T-cell (primary cell): Measurements from ENCODE around the gene RPL10L. TPM values are rescaled to one million over a fixed set of nuclear protein-coding genes. Genes with fewer than 3 reads are reported as not detected.

Experiments used
- ATAC-seq, 4 experiments: fragments of 200-7000 bp in 3 of 4; fragments of 150-1000 bp in 1 of 4; cut with Tn5 transposase; replicated peaks in 1 of 4; 1 replicate in 3 of 4; 2 replicates in 1 of 4; pipeline ENCODE4 v1.10.0; 2021; ENCODE audit warnings: moderate library complexity in 3 of 4, mild to moderate bottlenecking in 2 of 4, moderate number of reproducible peaks in 1 of 4
- CTCF ChIA-PET, 2 donors: fragments of 300-600 bp; sonication (Branson Sonifier 250); formaldehyde crosslinking; loops; one replicate each; lab custom pipeline; 2022; ENCODE audit warnings: antibody characterized with exemption in 2 of 2; lab: Charles Lee
- POLR2A ChIA-PET, 2 donors: fragments of 300-600 bp; sonication (Branson Sonifier 250); formaldehyde crosslinking; loops; one replicate each; lab custom pipeline; 2022; ENCODE audit warnings: antibody characterized with exemption in 2 of 2; lab: Charles Lee
- DNase-seq, 35 experiments: peaks; one replicate each; pipeline versions ENCODE4 v3.0.0 to v3.0.0-alpha.2; 2013 to 2023
- H3K27ac ChIP-seq: one replicate; pipeline ENCODE4 v1.5.1; 2013; ENCODE audit warnings: low read length
- H3K27me3 ChIP-seq, 2 experiments: replicated peaks in 1 of 2; 1 replicate in 1 of 2; 2 replicates in 1 of 2; pipeline versions ENCODE4 v1.6.1 to v1.7.0; 2013; ENCODE audit warnings: low read length in 1 of 2, mixed read lengths in 1 of 2; ENCODE audit not compliant: control insufficient read depth in 2 of 2, insufficient read depth in 2 of 2; ENCODE audit errors: extremely low read depth in 1 of 2
- H3K36me3 ChIP-seq, 2 donors: 1 replicate in 1 of 2; 2 replicates in 1 of 2; pipeline versions ENCODE4 v1.6.1 to v1.7.0; 2013; ENCODE audit warnings: low read length in 1 of 2; ENCODE audit not compliant: control insufficient read depth in 2 of 2, insufficient read depth in 1 of 2; ENCODE audit errors: extremely low read depth in 1 of 2
- H3K4me1 ChIP-seq, 2 experiments: 1 replicate in 1 of 2; 2 replicates in 1 of 2; pipeline versions ENCODE4 v1.6.1 to v1.7.0; 2013; ENCODE audit warnings: low read length in 2 of 2, mixed read lengths in 1 of 2; ENCODE audit not compliant: insufficient read depth in 2 of 2, control insufficient read depth in 1 of 2; ENCODE audit errors: extremely low read depth in 1 of 2
- H3K4me3 ChIP-seq, 2 donors: 1 replicate in 1 of 2; 2 replicates in 1 of 2; pipeline versions ENCODE4 v1.5.1 to v1.7.0; 2013; ENCODE audit warnings: mild to moderate bottlenecking in 2 of 2, low read length in 1 of 2, moderate library complexity in 1 of 2; ENCODE audit not compliant: control insufficient read depth in 1 of 2; ENCODE audit errors: extremely low read depth in 1 of 2
- H3K9me3 ChIP-seq: 2 replicates; pipeline ENCODE4 v1.7.0; 2013
- H3K27ac Mint-ChIP-seq, 2 donors: one replicate each; pipeline ENCODE4 v1.8.0; 2020 to 2021; ENCODE audit warnings: mild to moderate bottlenecking in 2 of 2, mixed read lengths in 2 of 2
- H3K27me3 Mint-ChIP-seq, 2 donors: one replicate each; pipeline ENCODE4 v1.8.0; 2021 to 2022; ENCODE audit warnings: mixed read lengths in 2 of 2
- H3K36me3 Mint-ChIP-seq: one replicate; pipeline ENCODE4 v1.8.0; 2021; ENCODE audit warnings: mixed read lengths
- H3K4me1 Mint-ChIP-seq, 3 donors: one replicate each; pipeline ENCODE4 v1.8.0; 2020 to 2022; ENCODE audit warnings: mixed read lengths in 3 of 3, mild to moderate bottlenecking in 1 of 3
- H3K4me3 Mint-ChIP-seq, 3 donors: one replicate each; pipeline ENCODE4 v1.8.0; 2020 to 2022; ENCODE audit warnings: mild to moderate bottlenecking in 3 of 3, mixed read lengths in 3 of 3, moderate library complexity in 3 of 3
- H3K9me3 Mint-ChIP-seq, 3 donors: one replicate each; pipeline ENCODE4 v1.8.0; 2020 to 2022; ENCODE audit warnings: mixed read lengths in 3 of 3
- WGBS: methylation state at CpG from one replicate; pipeline ENCODE4 v1.1.5; 2013; ENCODE audit warnings: missing lambda C conversion rate; ENCODE audit not compliant: insufficient coverage; 5-methylcytosine and 5-hydroxymethylcytosine counted together
- total RNA-seq, 35 experiments: library from RNA in 6 of 35; stranded (reverse) in 6 of 35; fragments of 120-200 nt in 1 of 35; gene quantifications; one replicate each; pipeline versions ENCODE4 v1.2.1 to v1.2.4 and lab custom pipeline; 2013 to 2026

Gene RPL10L
- total RNA-seq (not detected), total RNA-seq (lab: John Stamatoyannopoulos, UW) (0 to 0.11 (median 0) reads per million in 29 experiments)
- total RNA-seq (2013), result not detected

DNA sequence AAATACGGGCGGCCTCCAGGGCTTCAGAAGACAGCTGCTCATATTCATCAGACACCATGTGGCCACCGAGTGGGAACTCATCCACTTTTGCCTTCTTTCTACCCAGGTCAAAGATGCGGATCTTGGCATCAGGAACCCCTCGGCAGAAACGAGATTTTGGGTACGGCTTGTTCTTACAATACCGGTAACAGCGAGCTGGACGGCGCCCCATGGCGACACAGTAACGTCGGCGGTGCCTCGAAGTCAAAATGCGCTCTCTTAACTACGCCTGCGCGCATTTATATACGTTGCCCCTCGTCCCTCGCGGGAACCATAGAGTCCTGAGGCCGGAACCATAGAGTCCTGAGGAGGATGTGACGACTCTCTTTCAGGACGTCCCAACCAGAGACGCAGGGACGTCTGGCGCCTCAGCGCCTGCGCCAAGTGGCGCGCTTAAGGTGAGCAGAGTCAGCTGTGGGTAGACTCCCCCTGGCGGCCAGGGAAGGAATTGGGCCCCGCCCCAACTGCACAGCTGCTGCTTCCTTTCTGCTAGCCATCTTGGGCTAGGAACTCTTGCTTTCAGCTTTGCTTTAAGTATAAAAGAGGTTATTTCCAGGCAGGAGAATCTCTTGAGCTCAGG is at the start of gene RPL10L:
Gene RPL10L, minus strand, starts transcription at position 256 of the 619 bp plus-strand sequence. Its CDS starts 45 bp downstream, at position 211.
- H3K27me3 Mint-ChIP-seq, result no peaks in the 10 kb centered on the region
- no peaks in the 10 kb centered on the region for H3K9me3 ChIP-seq
- CTCF ChIA-PET, result no interaction called here
- POLR2A ChIA-PET, result interaction anchor here in 1 of 2 donors (0.6 kb wide), 1 partner anchor 19 kb away, joined by 3 read pairs; no protein-coding TSS in a partner anchor
- H3K9me3 Mint-ChIP-seq, result peaks cover 4 to 11% (median 7%) of the 10 kb centered on the region in 3 donors
- H3K36me3 Mint-ChIP-seq, result no peaks in the 10 kb centered on the region
- H3K4me1 Mint-ChIP-seq, result no peaks in the 10 kb centered on the region
- no peak within 1 kb of the TSS for H3K27ac Mint-ChIP-seq
- DNase-seq (no peak), ATAC-seq (no peak)
- H3K4me3 ChIP-seq, result no peak within 1 kb of the TSS
- no peak within 1 kb of the TSS for H3K27ac ChIP-seq
- H3K36me3 ChIP-seq, result no peaks in the 10 kb centered on the region
- no peaks in the 10 kb centered on the region for H3K27me3 ChIP-seq
- H3K4me1 ChIP-seq, result no peaks in the 10 kb centered on the region
- WGBS, result 94% methylated on average over 36 of the region's 36 CpGs
- H3K4me3 Mint-ChIP-seq, result no peak within 1 kb of the TSS

DNA sequence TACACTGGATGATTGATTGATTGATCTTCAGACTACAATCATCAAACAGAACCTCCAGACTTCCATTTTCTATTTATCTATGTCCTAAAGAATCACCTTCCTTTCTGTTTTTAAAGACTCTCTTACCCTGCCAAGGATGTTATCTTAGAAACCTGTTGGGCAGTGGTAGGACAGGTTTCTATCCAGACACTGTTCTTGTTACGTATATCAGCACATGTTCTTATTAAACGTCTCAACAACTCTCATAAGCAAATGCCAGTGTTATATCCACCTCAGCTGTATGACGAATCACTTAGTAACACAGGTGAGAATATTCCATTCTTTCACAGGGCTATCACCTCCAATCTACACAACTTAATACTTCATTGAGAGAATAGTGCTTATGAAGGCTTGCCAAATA is 40.2 kb upstream of the RPL10L start:
- Mint-ChIP-seq H3K27ac (no peak overlapping the region), H3K36me3 (no peaks in the 10 kb centered on the region), H3K27me3 (no peaks in the 10 kb centered on the region), H3K4me1 (no peaks in the 10 kb centered on the region), H3K9me3 (peaks cover 5 to 28% (median 26%) of the 10 kb centered on the region in 3 donors), H3K4me3 (no peak overlapping the region)
- Histone ChIP-seq H3K27ac (no peak overlapping the region), H3K4me1 (no peaks in the 10 kb centered on the region), H3K4me3 (no peak overlapping the region), H3K36me3 (no peaks in the 10 kb centered on the region), H3K9me3 (no peaks in the 10 kb centered on the region), H3K27me3 (no peaks in the 10 kb centered on the region)
- WGBS, result no CpG with 5 or more reads among the region's 3 CpGs
- DNase-seq (no peak), ATAC-seq (no peak)
- ChIA-PET CTCF (no interaction called here), POLR2A (no interaction called here)

DNA sequence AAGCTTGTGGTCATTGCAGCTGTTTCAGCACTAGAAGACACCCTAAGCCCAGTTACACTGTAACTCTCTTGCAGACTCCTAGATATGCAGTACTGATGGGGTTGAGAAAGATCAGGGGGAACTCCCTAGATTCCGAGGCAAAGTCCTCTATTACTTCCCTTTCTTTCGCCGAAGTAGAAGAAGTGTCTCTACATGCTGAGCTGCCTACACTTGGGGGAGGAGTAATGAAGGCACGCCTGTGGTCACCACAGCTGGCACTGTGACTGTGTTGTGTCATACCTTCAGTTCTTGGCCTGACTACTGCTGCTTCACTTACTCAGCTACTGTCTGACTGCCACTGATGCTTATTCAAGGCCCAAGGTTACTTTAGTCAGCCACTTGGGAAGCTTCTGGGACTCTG is 35.1 kb upstream of the RPL10L start:
- Histone ChIP-seq H3K27me3 (no peaks in the 10 kb centered on the region), H3K36me3 (no peaks in the 10 kb centered on the region), H3K9me3 (no peaks in the 10 kb centered on the region), H3K4me3 (no peak overlapping the region), H3K27ac (no peak overlapping the region), H3K4me1 (no peaks in the 10 kb centered on the region)
- no peak overlapping the region for H3K4me3 Mint-ChIP-seq
- H3K9me3 Mint-ChIP-seq, result peaks cover 15 to 41% (median 24%) of the 10 kb centered on the region in 3 donors
- H3K27me3 Mint-ChIP-seq, result no peaks in the 10 kb centered on the region
- WGBS, result 73% methylated on average over 2 of the region's 4 CpGs
- H3K36me3 Mint-ChIP-seq, result no peaks in the 10 kb centered on the region
- ChIA-PET CTCF (no interaction called here), POLR2A (no interaction called here)
- no peak for DNase-seq
- H3K27ac Mint-ChIP-seq, result no peak overlapping the region
- H3K4me1 Mint-ChIP-seq, result no peaks in the 10 kb centered on the region
- no peak for ATAC-seq

DNA sequence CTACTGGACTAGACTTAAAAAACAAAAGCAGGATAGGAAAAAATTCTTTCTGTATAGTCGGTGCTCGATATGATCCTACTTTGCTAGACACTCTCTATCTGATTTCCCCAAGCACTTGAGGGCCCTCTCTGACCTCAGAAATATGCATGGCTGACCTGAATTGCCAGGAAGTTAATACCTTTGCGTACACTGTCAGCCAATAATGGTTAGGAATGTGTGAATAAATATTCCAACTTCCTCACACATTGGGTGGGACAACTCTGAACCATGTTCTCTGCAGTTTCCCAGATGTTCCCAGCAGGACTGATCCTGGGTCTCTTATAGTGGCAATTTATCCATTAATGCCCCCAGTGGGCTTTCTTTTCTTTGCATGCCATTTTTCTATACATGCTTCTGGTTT is 20.5 kb upstream of the RPL10L start:
- Mint-ChIP-seq H3K36me3 (no peaks in the 10 kb centered on the region), H3K9me3 (peaks cover 11 to 17% (median 17%) of the 10 kb centered on the region in 3 donors), H3K27me3 (no peaks in the 10 kb centered on the region), H3K27ac (no peak overlapping the region), H3K4me1 (no peaks in the 10 kb centered on the region), H3K4me3 (no peak overlapping the region)
- WGBS, result no CpG with 5 or more reads among the region's 3 CpGs
- no peak overlapping the region for H3K27ac ChIP-seq
- ATAC-seq (no peak), DNase-seq (no peak)
- no peaks in the 10 kb centered on the region for H3K9me3 ChIP-seq
- CTCF ChIA-PET, result no interaction called here
- H3K4me3 ChIP-seq, result no peak overlapping the region
- H3K36me3 ChIP-seq, result no peaks in the 10 kb centered on the region
- POLR2A ChIA-PET, result no interaction called here
- H3K4me1 ChIP-seq, result no peaks in the 10 kb centered on the region
- H3K27me3 ChIP-seq, result no peaks in the 10 kb centered on the region

DNA sequence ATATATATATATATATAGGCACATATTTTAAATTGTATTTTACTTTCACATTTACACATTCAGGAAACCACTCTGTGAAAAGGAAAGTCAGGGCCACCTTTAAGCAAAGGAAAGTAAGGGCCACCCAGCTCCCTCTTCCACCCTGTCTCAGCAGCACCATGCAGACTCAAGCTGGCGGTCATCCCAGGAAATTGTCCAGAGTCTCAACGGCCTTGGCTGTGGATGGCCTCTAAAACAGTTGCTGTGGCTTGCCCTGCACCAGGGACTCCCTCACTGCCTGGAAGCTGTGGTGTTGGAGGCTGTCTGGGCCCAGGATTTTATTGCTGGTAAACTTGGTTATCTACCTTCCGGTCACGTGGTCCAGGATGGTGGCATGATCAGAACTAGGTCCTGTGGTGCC is 11.8 kb upstream of the RPL10L start:
- WGBS, result 41% methylated on average over 2 of the region's 4 CpGs
- Histone ChIP-seq H3K4me1 (no peaks in the 10 kb centered on the region), H3K9me3 (no peaks in the 10 kb centered on the region), H3K4me3 (no peak overlapping the region), H3K27me3 (no peaks in the 10 kb centered on the region), H3K36me3 (no peaks in the 10 kb centered on the region), H3K27ac (no peak overlapping the region)
- Mint-ChIP-seq H3K4me1 (no peaks in the 10 kb centered on the region), H3K27me3 (no peaks in the 10 kb centered on the region), H3K9me3 (peaks cover 0 to 26% (median 18%) of the 10 kb centered on the region in 3 donors), H3K36me3 (no peaks in the 10 kb centered on the region), H3K27ac (no peak overlapping the region), H3K4me3 (no peak overlapping the region)
- no peak for ATAC-seq
- CTCF ChIA-PET, result no interaction called here
- DNase-seq, result no peak
- POLR2A ChIA-PET, result no interaction called here

DNA sequence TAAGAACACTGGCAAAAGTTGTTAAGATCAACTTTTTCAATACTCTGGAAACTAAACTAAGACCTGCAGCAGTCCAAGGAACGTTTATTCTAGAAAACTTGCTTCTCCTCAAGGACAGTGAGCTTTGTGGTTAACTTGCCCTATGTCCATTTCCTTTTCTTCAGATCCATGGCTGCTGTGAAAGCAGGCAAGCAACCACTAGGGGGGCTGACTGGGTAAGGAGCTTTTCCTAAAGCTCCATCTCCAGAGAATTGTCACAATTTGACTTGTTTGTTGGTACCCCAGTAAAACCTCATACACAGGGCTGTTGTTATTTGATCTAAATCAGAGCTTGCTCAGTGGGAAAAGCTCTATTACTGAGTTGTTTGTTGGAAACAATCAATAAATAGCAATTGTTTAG is 10.1 kb upstream of the RPL10L start:
- Histone ChIP-seq H3K27ac (no peak overlapping the region), H3K36me3 (no peaks in the 10 kb centered on the region), H3K4me3 (no peak overlapping the region), H3K4me1 (no peaks in the 10 kb centered on the region), H3K27me3 (no peaks in the 10 kb centered on the region), H3K9me3 (no peaks in the 10 kb centered on the region)
- H3K4me1 Mint-ChIP-seq, result no peaks in the 10 kb centered on the region
- H3K9me3 Mint-ChIP-seq, result peaks cover 0 to 26% (median 21%) of the 10 kb centered on the region in 3 donors
- no peak for ATAC-seq
- DNase-seq, result no peak
- POLR2A ChIA-PET, result no interaction called here
- H3K36me3 Mint-ChIP-seq, result no peaks in the 10 kb centered on the region
- no peak overlapping the region for H3K4me3 Mint-ChIP-seq
- CTCF ChIA-PET, result no interaction called here
- no peaks in the 10 kb centered on the region for H3K27me3 Mint-ChIP-seq
- 0% methylated on average over 1 of the region's 1 CpG for WGBS
- no peak overlapping the region for H3K27ac Mint-ChIP-seq
